ENCODE measurements around the gene RFC4. TPM values are rescaled to one million over a fixed set of nuclear protein-coding genes. Genes with fewer than 3 reads are reported as not detected.

The RFC4 gene
- total and polyA plus RNA-seq, 2 donors (not counting 3 experiments of a cell fraction or from before 2014, with no cell fraction given) = 6.2 to 33.7 TPM

DNA sequence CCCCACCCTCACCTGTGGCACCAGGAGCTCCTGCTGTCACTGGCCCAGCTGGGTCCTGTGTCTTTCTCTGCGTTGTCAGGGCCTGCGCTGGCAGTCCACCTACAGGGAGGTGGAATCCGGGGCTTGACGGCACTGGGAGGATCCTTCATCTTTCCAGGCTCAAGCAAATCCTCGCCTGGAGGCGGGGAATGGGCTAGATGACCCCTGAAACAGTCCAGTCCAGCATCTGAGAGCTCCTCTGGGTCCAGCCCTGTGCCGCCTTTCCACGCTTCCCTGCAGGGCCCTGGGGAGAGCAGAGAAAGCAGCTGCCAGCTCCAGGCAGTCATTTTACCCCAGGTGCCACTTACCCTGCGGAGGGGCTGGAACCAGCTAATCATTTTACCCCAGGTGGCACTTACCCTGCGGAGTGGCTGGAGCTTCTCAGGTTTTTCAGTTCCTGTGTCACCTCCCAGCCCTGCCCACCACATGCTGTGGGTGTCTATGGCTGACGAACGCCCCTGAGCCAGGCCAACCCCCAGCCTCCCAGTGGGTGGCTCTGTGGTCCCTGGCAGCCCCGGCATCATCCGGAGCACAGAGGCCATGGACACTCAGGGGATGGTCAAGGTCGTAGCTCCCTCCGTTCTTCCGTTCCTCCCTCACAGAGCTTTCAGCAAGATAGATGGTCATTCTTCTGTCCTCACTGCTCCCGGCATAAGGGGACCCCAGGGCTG is 18.3 kb upstream of the RFC4 start:
- intact Hi-C loops (cut with micrococcal nuclease) (loop anchor here (5.0 kb wide), 2 partner anchors 257 to 567 kb away; partner anchors contain the start of gene TBCCD1), dilution Hi-C loops (cut with MboI; ENCODE audit: extremely low pct_ligation_motif_present, low sequenced_read_pairs) (no loop called here)
- DNase-seq (ENCODE audit: low read depth, low spot score) (no peak), FAIRE-seq (no peak)
- H3K27me3 ChIP-seq (ENCODE audit: control insufficient read depth in 2 of 2, insufficient read depth in 2 of 2, low read length in 2 of 2) = peaks cover 12 to 16% of the 10 kb centered on the region in 2 experiments
- H3K4me3 ChIP-seq (replicated peaks in 1 of 3; ENCODE audit: insufficient read depth in 1 of 3, low read depth in 1 of 3, low read length in 3 of 3) = no peak overlapping the region
- H3K79me2 ChIP-seq (ENCODE audit: control insufficient read depth, insufficient read depth, low read length) = no peaks in the 10 kb centered on the region
- H3K4me2 ChIP-seq (ENCODE audit: insufficient read depth, low read length) = no peak overlapping the region
- H3K9ac ChIP-seq (replicated peaks; ENCODE audit: extremely low read depth, insufficient read depth, low read length) = no peak overlapping the region
- no peak overlapping the region for H2AFZ ChIP-seq (ENCODE audit: low read depth, low read length)
- ChIA-PET POLR2A (no interaction called here), CTCF (interaction anchor here (0.9 to 1.9 kb wide), 5 partner anchors 32 to 341 kb away, joined by 3 to 9 read pairs (median 6); no protein-coding TSS in a partner anchor)
- BruUV-seq (replicated peaks) = no TSS peak
- no peaks in the 10 kb centered on the region for H3K36me3 ChIP-seq (ENCODE audit: control insufficient read depth in 2 of 2, extremely low read depth in 1 of 2, insufficient read depth in 2 of 2, low read length in 2 of 2)
- no peak overlapping the region for H3K27ac ChIP-seq (ENCODE audit: insufficient read depth, low read depth, low read length)
- no peaks in the 10 kb centered on the region for H4K20me1 ChIP-seq (replicated peaks; ENCODE audit: control insufficient read depth, extremely low read depth, insufficient read depth, low read length)
- no peak for TF ChIP-seq POLR2A (IDR thresholded peaks at IDR 0.05; ENCODE audit: low read depth, low read length)
- TF ChIP-seq GATA2 (IDR thresholded peaks at IDR 0.05; ENCODE audit: insufficient read depth, insufficient read length, low read depth, low read length) = no peak
- no peak for TF ChIP-seq POLR2AphosphoS5 (IDR thresholded peaks at IDR 0.05; ENCODE audit: insufficient read depth, low read depth, low read length)
- no peak for TF ChIP-seq MYC (IDR thresholded peaks at IDR 0.05; ENCODE audit: low read depth, low read length)
- TF ChIP-seq FOS (IDR thresholded peaks at IDR 0.05; ENCODE audit: borderline replicate concordance, insufficient read depth, low read length) = no peak
- TF ChIP-seq, protein P1, sequence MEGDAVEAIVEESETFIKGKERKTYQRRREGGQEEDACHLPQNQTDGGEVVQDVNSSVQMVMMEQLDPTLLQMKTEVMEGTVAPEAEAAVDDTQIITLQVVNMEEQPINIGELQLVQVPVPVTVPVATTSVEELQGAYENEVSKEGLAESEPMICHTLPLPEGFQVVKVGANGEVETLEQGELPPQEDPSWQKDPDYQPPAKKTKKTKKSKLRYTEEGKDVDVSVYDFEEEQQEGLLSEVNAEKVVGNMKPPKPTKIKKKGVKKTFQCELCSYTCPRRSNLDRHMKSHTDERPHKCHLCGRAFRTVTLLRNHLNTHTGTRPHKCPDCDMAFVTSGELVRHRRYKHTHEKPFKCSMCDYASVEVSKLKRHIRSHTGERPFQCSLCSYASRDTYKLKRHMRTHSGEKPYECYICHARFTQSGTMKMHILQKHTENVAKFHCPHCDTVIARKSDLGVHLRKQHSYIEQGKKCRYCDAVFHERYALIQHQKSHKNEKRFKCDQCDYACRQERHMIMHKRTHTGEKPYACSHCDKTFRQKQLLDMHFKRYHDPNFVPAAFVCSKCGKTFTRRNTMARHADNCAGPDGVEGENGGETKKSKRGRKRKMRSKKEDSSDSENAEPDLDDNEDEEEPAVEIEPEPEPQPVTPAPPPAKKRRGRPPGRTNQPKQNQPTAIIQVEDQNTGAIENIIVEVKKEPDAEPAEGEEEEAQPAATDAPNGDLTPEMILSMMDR (IDR thresholded peaks at IDR 0.05; ENCODE audit: extremely low read depth in 1 of 2, insufficient read depth in 1 of 2, low read depth in 1 of 2, low read length in 2 of 2) = no peak
- TF ChIP-seq JUN (IDR thresholded peaks at IDR 0.05; ENCODE audit: borderline replicate concordance, insufficient read depth, insufficient read length, low read depth) = no peak
- TF ChIP-seq EZH2 (IDR thresholded peaks at IDR 0.05; ENCODE audit: borderline replicate concordance, low read depth, low read length, severe bottlenecking) = no peak
- TF ChIP-seq, protein P2, sequence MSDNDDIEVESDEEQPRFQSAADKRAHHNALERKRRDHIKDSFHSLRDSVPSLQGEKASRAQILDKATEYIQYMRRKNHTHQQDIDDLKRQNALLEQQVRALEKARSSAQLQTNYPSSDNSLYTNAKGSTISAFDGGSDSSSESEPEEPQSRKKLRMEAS (IDR thresholded peaks at IDR 0.05; ENCODE audit: insufficient read depth, insufficient read length) = no peak
- H3K9me3 ChIP-seq (replicated peaks; ENCODE audit: control insufficient read depth, insufficient read depth, low read length) = no peaks in the 10 kb centered on the region
- H3K4me1 ChIP-seq (ENCODE audit: control insufficient read depth, extremely low read depth, insufficient read depth, low read length) = peaks cover 9% of the 10 kb centered on the region
- H3K9me1 ChIP-seq (replicated peaks; ENCODE audit: control insufficient read depth, extremely low read depth, insufficient read depth, low read length) = no peaks in the 10 kb centered on the region

Data from endothelial cell of umbilical vein (primary cell).